ENCODE measurements around the gene HDGF. TPM values are rescaled to one million over a fixed set of nuclear protein-coding genes. Genes with fewer than 3 reads are reported as not detected.

HDGF gene
- total and polyA plus RNA-seq, 2 donors (not counting 3 experiments of a cell fraction or from before 2014, with no cell fraction given), result 95.1 to 298 TPM

GRCh38 chr1:156772728-156773497 is 21.4 kb upstream of the HDGF start:
- dilution Hi-C loops (cut with MboI; ENCODE audit: extremely low pct_ligation_motif_present, low sequenced_read_pairs), result no loop called here
- ChIA-PET CTCF (interaction anchor here (0.7 to 3.2 kb wide), 9 partner anchors 8 to 87 kb away, joined by 3 to 14 read pairs (median 4); partner anchors contain the start of genes INSRR, ISG20L2, METTL25B and NTRK1), POLR2A (interaction anchor here (1.6 kb wide), 1 partner anchor 47 kb away, joined by 3 read pairs; no protein-coding TSS in a partner anchor)
- H3K9ac ChIP-seq (replicated peaks; ENCODE audit: extremely low read depth, insufficient read depth, low read length), result no peak overlapping the region
- no peak overlapping the region for H3K4me2 ChIP-seq (ENCODE audit: insufficient read depth, low read length)
- no peaks in the 10 kb centered on the region for H3K9me1 ChIP-seq (replicated peaks; ENCODE audit: control insufficient read depth, extremely low read depth, insufficient read depth, low read length)
- H3K4me1 ChIP-seq (ENCODE audit: control insufficient read depth, extremely low read depth, insufficient read depth, low read length), result peaks cover 13% of the 10 kb centered on the region
- H4K20me1 ChIP-seq (replicated peaks; ENCODE audit: control insufficient read depth, extremely low read depth, insufficient read depth, low read length), result peaks cover 7% of the 10 kb centered on the region
- TF ChIP-seq MAX (IDR thresholded peaks at IDR 0.05; ENCODE audit: insufficient read depth, insufficient read length), result no peak
- no peak for TF ChIP-seq JUN (IDR thresholded peaks at IDR 0.05; ENCODE audit: borderline replicate concordance, insufficient read depth, insufficient read length, low read depth)
- TF ChIP-seq GATA2 (IDR thresholded peaks at IDR 0.05; ENCODE audit: insufficient read depth, insufficient read length, low read depth, low read length), result no peak
- no peak for TF ChIP-seq MYC (IDR thresholded peaks at IDR 0.05; ENCODE audit: low read depth, low read length)
- no peak for TF ChIP-seq POLR2AphosphoS5 (IDR thresholded peaks at IDR 0.05; ENCODE audit: insufficient read depth, low read depth, low read length)
- no peak for TF ChIP-seq EZH2 (IDR thresholded peaks at IDR 0.05; ENCODE audit: borderline replicate concordance, low read depth, low read length, severe bottlenecking)
- TF ChIP-seq CTCF (IDR thresholded peaks at IDR 0.05; ENCODE audit: extremely low read depth in 1 of 2, insufficient read depth in 1 of 2, low read depth in 1 of 2, low read length in 2 of 2), result no peak
- no peak for TF ChIP-seq POLR2A (IDR thresholded peaks at IDR 0.05; ENCODE audit: low read depth, low read length)
- no peak for TF ChIP-seq FOS (IDR thresholded peaks at IDR 0.05; ENCODE audit: borderline replicate concordance, insufficient read depth, low read length)
- FAIRE-seq (no peak), DNase-seq (ENCODE audit: low read depth, low spot score) (no peak)
- H3K4me3 ChIP-seq (replicated peaks in 1 of 3; ENCODE audit: insufficient read depth in 1 of 3, low read depth in 1 of 3, low read length in 3 of 3), result no peak overlapping the region
- H3K27me3 ChIP-seq (ENCODE audit: control insufficient read depth in 2 of 2, insufficient read depth in 2 of 2, low read length in 2 of 2), result no peaks in the 10 kb centered on the region
- peaks cover 7 to 8% of the 10 kb centered on the region in 2 experiments for H3K36me3 ChIP-seq (ENCODE audit: control insufficient read depth in 2 of 2, extremely low read depth in 1 of 2, insufficient read depth in 2 of 2, low read length in 2 of 2)
- H3K9me3 ChIP-seq (replicated peaks; ENCODE audit: control insufficient read depth, insufficient read depth, low read length), result no peaks in the 10 kb centered on the region
- no peak overlapping the region for H3K27ac ChIP-seq (ENCODE audit: insufficient read depth, low read depth, low read length)
- peaks cover 88% of the 10 kb centered on the region for H3K79me2 ChIP-seq (ENCODE audit: control insufficient read depth, insufficient read depth, low read length)
- H2AFZ ChIP-seq (ENCODE audit: low read depth, low read length), result no peak overlapping the region
- intact Hi-C loops (cut with micrococcal nuclease), result no loop called here
- BruUV-seq (replicated peaks), result no TSS peak

All from endothelial cell of umbilical vein (primary cell).